ENCODE results near the gene SIX3.

Gene SIX3

GRCh38 chr2:44970846-44971450 lies 29.4 kb downstream of the SIX3 start:
- in situ Hi-C loops (cut with HindIII; ENCODE audit: low sequenced_read_pairs): no loop called here
- no peak for DNase-seq (ENCODE audit: low read depth)
- no peak overlapping the region for H3K4me3 ChIP-seq (ENCODE audit: low read depth, low read length)
- no peak for TF ChIP-seq CTCF (IDR thresholded peaks at IDR 0.05; ENCODE audit: low read depth, low read length, missing control alignments)

- no peak overlapping the region for H3K4me3 ChIP-seq (ENCODE audit: low read depth, low read length)
- in situ Hi-C loops (cut with HindIII; ENCODE audit: low sequenced_read_pairs): no loop called here
- no peak for DNase-seq (ENCODE audit: low read depth)
- no peak for TF ChIP-seq CTCF (IDR thresholded peaks at IDR 0.05; ENCODE audit: low read depth, low read length, missing control alignments)
These were observed 31.5 kb downstream of the SIX3 start for GRCh38 chr2:44972771-44973535.

- in situ Hi-C loops (cut with HindIII; ENCODE audit: low sequenced_read_pairs): no loop called here
- no peak for DNase-seq (ENCODE audit: low read depth)
- no peak overlapping the region for H3K4me3 ChIP-seq (ENCODE audit: low read depth, low read length)
- peak; percentile 36 for TF ChIP-seq CTCF (IDR thresholded peaks at IDR 0.05; ENCODE audit: low read depth, low read length, missing control alignments)
These were observed 32.7 kb downstream of the SIX3 start for GRCh38 chr2:44974064-44974715.

- no peak for TF ChIP-seq CTCF (IDR thresholded peaks at IDR 0.05; ENCODE audit: low read depth, low read length, missing control alignments)
- no peak overlapping the region for H3K4me3 ChIP-seq (ENCODE audit: low read depth, low read length)
- in situ Hi-C loops (cut with HindIII; ENCODE audit: low sequenced_read_pairs): no loop called here
- no peak for DNase-seq (ENCODE audit: low read depth)
These were observed 34.3 kb downstream of the SIX3 start for GRCh38 chr2:44975571-44976450.

GRCh38 chr2:44979581-44979980 lies 38.1 kb downstream of the SIX3 start:
- TF ChIP-seq CTCF (IDR thresholded peaks at IDR 0.05; ENCODE audit: low read depth, low read length, missing control alignments): no peak
- in situ Hi-C loops (cut with HindIII; ENCODE audit: low sequenced_read_pairs): no loop called here
- H3K4me3 ChIP-seq (ENCODE audit: low read depth, low read length): no peak overlapping the region
- no peak for DNase-seq (ENCODE audit: low read depth)
